ENCODE measurements around the gene LRRC25. TPM values are rescaled to one million over a fixed set of nuclear protein-coding genes. Genes with fewer than 3 reads are reported as not detected.

Gene LRRC25
- total RNA-seq, result 10 to 100 TPM in 1 of 5 experiments, 1 to 10 TPM in 2, under 1 TPM in 2; 0.15 to 68.6 (median 1.2) TPM
- polyA plus RNA-seq, result under 1 TPM; 0.20 to 0.44 TPM
- not detected for total RNA-seq

- H3K4me1 ChIP-seq (ENCODE audit: control insufficient read depth in 2 of 2, insufficient read depth in 2 of 2, low read length in 2 of 2), result peaks cover 0 to 8% of the 10 kb centered on the region in 2 donors
- no peak for DNase-seq
- H3K27me3 ChIP-seq (ENCODE audit: control insufficient read depth in 2 of 2, insufficient read depth in 2 of 2, low read length in 2 of 2), result peaks cover 0 to 5% of the 10 kb centered on the region in 2 donors
- Mint-ChIP-seq H3K4me3 (peak within 1 kb of the TSS in 5 of 10 donors; percentile 5 to 59 (median 18)), H3K4me1 (peaks cover 0 to 15% (median 5%) of the 10 kb centered on the region in 7 donors), H3K27me3 (peaks cover 0 to 33% (median 6%) of the 10 kb centered on the region in 5 donors), H3K36me3 (no peaks in the 10 kb centered on the region), H3K27ac (no peak within 1 kb of the TSS), H3K9me3 (peaks cover 0 to 2% (median 0%) of the 10 kb centered on the region in 11 donors)
- H3K36me3 ChIP-seq (ENCODE audit: control insufficient read depth in 2 of 3, insufficient read depth in 3 of 3, low read length in 3 of 3), result no peaks in the 10 kb centered on the region
- ChIA-PET CTCF (no interaction called here), POLR2A (interaction anchor here (0.6 kb wide), 1 partner anchor 149 kb away, joined by 3 read pairs; no protein-coding TSS in a partner anchor)
- H3K27ac ChIP-seq (ENCODE audit: low read depth, low read length), result no peak within 1 kb of the TSS
- no peaks in the 10 kb centered on the region for H3K9me3 ChIP-seq (ENCODE audit: control insufficient read depth in 2 of 3, low read length in 3 of 3)
- intact Hi-C loops (cut with micrococcal nuclease), result no loop called here
- no peak within 1 kb of the TSS for H3K4me3 ChIP-seq (ENCODE audit: low read length)
- peak; percentile 83 for ATAC-seq
These were observed at the start of gene LRRC25 for GRCh38 chr19:18397242-18398202. LRRC25 (minus strand) TSS chr19:18397622; CDS start chr19:18396963, 659 bp downstream.

- no peak for DNase-seq
- POLR2A ChIA-PET, result interaction anchor here (1.0 kb wide), 1 partner anchor 10 kb away, joined by 3 read pairs; no protein-coding TSS in a partner anchor
These were observed 49.5 kb upstream of the LRRC25 start for GRCh38 chr19:18446811-18447359.

DNA sequence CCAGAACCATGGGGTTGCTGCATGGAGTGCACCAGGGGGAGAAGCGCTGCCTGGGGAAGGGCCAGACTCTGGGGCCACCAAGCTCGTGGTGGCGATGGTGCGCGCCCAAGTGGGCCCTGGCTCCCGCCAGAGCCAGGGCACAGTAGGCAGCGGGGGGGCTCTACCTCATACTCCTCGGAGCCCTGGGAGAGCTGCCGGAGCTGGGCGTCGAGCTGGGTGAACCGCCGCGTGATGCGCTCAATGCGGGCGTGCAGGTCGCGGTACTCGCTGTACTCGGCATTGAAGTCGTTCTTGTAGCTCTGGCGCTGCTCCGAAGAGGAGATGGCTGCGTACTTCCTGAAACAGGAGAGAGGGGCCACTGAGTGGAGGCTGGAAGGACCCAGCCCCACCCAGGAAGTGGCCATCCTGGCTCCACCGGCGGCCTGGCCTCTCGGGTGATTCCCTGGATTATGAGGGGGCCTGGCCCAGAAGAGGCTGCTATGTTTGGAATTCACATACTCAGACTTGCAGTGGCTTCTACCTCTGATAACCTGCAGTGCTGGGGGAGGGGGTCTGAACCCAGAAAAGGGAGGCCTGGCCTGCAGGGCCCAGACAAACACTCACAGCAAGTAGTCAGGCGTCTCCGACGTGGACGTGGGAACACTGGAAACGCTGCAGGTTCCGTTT lies 48.9 kb upstream of the LRRC25 start:
- Histone ChIP-seq H3K27me3 (ENCODE audit: control insufficient read depth in 2 of 2, insufficient read depth in 2 of 2, low read length in 2 of 2) (no peaks in the 10 kb centered on the region), H3K27ac (ENCODE audit: low read depth, low read length) (no peak overlapping the region), H3K4me3 (ENCODE audit: low read length) (no peak overlapping the region), H3K4me1 (ENCODE audit: control insufficient read depth in 2 of 2, insufficient read depth in 2 of 2, low read length in 2 of 2) (peaks cover 7 to 13% of the 10 kb centered on the region in 2 donors), H3K9me3 (ENCODE audit: control insufficient read depth in 2 of 3, low read length in 3 of 3) (no peaks in the 10 kb centered on the region), H3K36me3 (ENCODE audit: control insufficient read depth in 2 of 3, insufficient read depth in 3 of 3, low read length in 3 of 3) (peaks cover 6 to 70% (median 8%) of the 10 kb centered on the region in 3 experiments)
- no peak overlapping the region for H3K27ac Mint-ChIP-seq
- ATAC-seq (no peak), DNase-seq (no peak)
- peaks cover 0 to 17% (median 6%) of the 10 kb centered on the region in 5 donors for H3K36me3 Mint-ChIP-seq
- ChIA-PET CTCF (interaction anchor here (0.9 kb wide), 1 partner anchor 74 kb away, joined by 3 read pairs; no protein-coding TSS in a partner anchor), POLR2A (no interaction called here)
- H3K27me3 Mint-ChIP-seq, result peaks cover 0 to 2% (median 0%) of the 10 kb centered on the region in 5 donors
- H3K4me1 Mint-ChIP-seq, result peaks cover 11 to 24% (median 16%) of the 10 kb centered on the region in 7 donors
- intact Hi-C loops (cut with micrococcal nuclease), result no loop called here
- H3K4me3 Mint-ChIP-seq, result no peak overlapping the region
- peaks cover 0 to 5% (median 0%) of the 10 kb centered on the region in 11 donors for H3K9me3 Mint-ChIP-seq

More at GRCh38 chr19:18446811-18447359, 49.5 kb upstream of the LRRC25 start:
- ATAC-seq, result no peak
- H3K27ac Mint-ChIP-seq, result no peak overlapping the region
- H3K36me3 ChIP-seq (ENCODE audit: control insufficient read depth in 2 of 3, insufficient read depth in 3 of 3, low read length in 3 of 3), result peaks cover 6 to 70% (median 8%) of the 10 kb centered on the region in 3 experiments
- H3K27me3 ChIP-seq (ENCODE audit: control insufficient read depth in 2 of 2, insufficient read depth in 2 of 2, low read length in 2 of 2), result no peaks in the 10 kb centered on the region
- intact Hi-C loops (cut with micrococcal nuclease), result no loop called here
- peaks cover 0 to 5% (median 0%) of the 10 kb centered on the region in 11 donors for H3K9me3 Mint-ChIP-seq
- no peak overlapping the region for H3K4me3 Mint-ChIP-seq
- no peak overlapping the region for H3K4me3 ChIP-seq (ENCODE audit: low read length)
- no peaks in the 10 kb centered on the region for H3K9me3 ChIP-seq (ENCODE audit: control insufficient read depth in 2 of 3, low read length in 3 of 3)
- H3K36me3 Mint-ChIP-seq, result peaks cover 0 to 17% (median 6%) of the 10 kb centered on the region in 5 donors
- H3K4me1 ChIP-seq (ENCODE audit: control insufficient read depth in 2 of 2, insufficient read depth in 2 of 2, low read length in 2 of 2), result peaks cover 6 to 10% of the 10 kb centered on the region in 2 donors
- peaks cover 0 to 2% (median 0%) of the 10 kb centered on the region in 5 donors for H3K27me3 Mint-ChIP-seq
- no peak overlapping the region for H3K27ac ChIP-seq (ENCODE audit: low read depth, low read length)
- peaks cover 11 to 21% (median 14%) of the 10 kb centered on the region in 7 donors for H3K4me1 Mint-ChIP-seq
- CTCF ChIA-PET, result no interaction called here

GRCh38 chr19:18445262-18445948 lies 48.0 kb upstream of the LRRC25 start:
- CTCF ChIA-PET, result interaction anchor here (0.9 kb wide), 1 partner anchor 75 kb away, joined by 3 read pairs; no protein-coding TSS in a partner anchor
- Mint-ChIP-seq H3K4me3 (no peak overlapping the region), H3K36me3 (peaks cover 0 to 17% (median 4%) of the 10 kb centered on the region in 5 donors), H3K9me3 (peaks cover 0 to 5% (median 0%) of the 10 kb centered on the region in 11 donors), H3K27ac (no peak overlapping the region), H3K27me3 (peaks cover 0 to 2% (median 0%) of the 10 kb centered on the region in 5 donors), H3K4me1 (peaks cover 12 to 28% (median 20%) of the 10 kb centered on the region in 7 donors)
- ATAC-seq (no peak), DNase-seq (no peak)
- Histone ChIP-seq H3K36me3 (ENCODE audit: control insufficient read depth in 2 of 3, insufficient read depth in 3 of 3, low read length in 3 of 3) (peaks cover 6 to 66% (median 8%) of the 10 kb centered on the region in 3 experiments), H3K4me1 (ENCODE audit: control insufficient read depth in 2 of 2, insufficient read depth in 2 of 2, low read length in 2 of 2) (peaks cover 7 to 13% of the 10 kb centered on the region in 2 donors), H3K27me3 (ENCODE audit: control insufficient read depth in 2 of 2, insufficient read depth in 2 of 2, low read length in 2 of 2) (no peaks in the 10 kb centered on the region), H3K4me3 (ENCODE audit: low read length) (no peak overlapping the region), H3K9me3 (ENCODE audit: control insufficient read depth in 2 of 3, low read length in 3 of 3) (no peaks in the 10 kb centered on the region), H3K27ac (ENCODE audit: low read depth, low read length) (no peak overlapping the region)
- intact Hi-C loops (cut with micrococcal nuclease), result no loop called here
- POLR2A ChIA-PET, result no interaction called here

GRCh38 chr19:18444513-18444912 lies 47.1 kb upstream of the LRRC25 start:
- DNase-seq (no peak), ATAC-seq (no peak)
- no peak overlapping the region for H3K27ac ChIP-seq (ENCODE audit: low read depth, low read length)
- H3K27me3 ChIP-seq (ENCODE audit: control insufficient read depth in 2 of 2, insufficient read depth in 2 of 2, low read length in 2 of 2), result no peaks in the 10 kb centered on the region
- peaks cover 0 to 5% (median 0%) of the 10 kb centered on the region in 11 donors for H3K9me3 Mint-ChIP-seq
- no peaks in the 10 kb centered on the region for H3K9me3 ChIP-seq (ENCODE audit: control insufficient read depth in 2 of 3, low read length in 3 of 3)
- peaks cover 0 to 17% (median 4%) of the 10 kb centered on the region in 5 donors for H3K36me3 Mint-ChIP-seq
- CTCF ChIA-PET, result no interaction called here
- peaks cover 7 to 13% of the 10 kb centered on the region in 2 donors for H3K4me1 ChIP-seq (ENCODE audit: control insufficient read depth in 2 of 2, insufficient read depth in 2 of 2, low read length in 2 of 2)
- peaks cover 16 to 32% (median 24%) of the 10 kb centered on the region in 7 donors for H3K4me1 Mint-ChIP-seq
- no peak overlapping the region for H3K4me3 Mint-ChIP-seq
- peaks cover 6 to 57% (median 8%) of the 10 kb centered on the region in 3 experiments for H3K36me3 ChIP-seq (ENCODE audit: control insufficient read depth in 2 of 3, insufficient read depth in 3 of 3, low read length in 3 of 3)
- intact Hi-C loops (cut with micrococcal nuclease), result no loop called here
- POLR2A ChIA-PET, result no interaction called here
- no peak overlapping the region for H3K27ac Mint-ChIP-seq
- H3K27me3 Mint-ChIP-seq, result peaks cover 0 to 2% (median 0%) of the 10 kb centered on the region in 5 donors
- H3K4me3 ChIP-seq (ENCODE audit: low read length), result no peak overlapping the region

All from naive thymus-derived CD4-positive, alpha-beta T cell (primary cell).